ENCODE data around the gene JADE2.

DNA sequence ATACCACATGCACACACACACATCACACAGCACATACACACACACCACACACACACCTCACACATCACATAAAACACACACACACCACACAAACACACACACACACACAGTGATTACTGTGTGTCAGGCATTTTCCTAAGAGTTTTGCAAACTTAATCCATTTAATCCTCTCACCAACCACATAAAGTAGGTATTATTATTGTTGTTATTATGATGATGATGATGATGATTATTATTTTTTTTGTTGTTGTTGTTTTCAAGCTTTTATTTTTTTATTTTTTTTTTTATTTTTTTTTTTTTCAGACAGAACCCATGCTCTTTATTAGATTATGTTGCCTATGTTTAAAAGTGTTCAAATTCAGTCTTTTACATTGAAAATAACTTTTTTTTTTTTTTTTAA is 31.5 kb downstream of the JADE2 start:
- TF ChIP-seq POLR2A (IDR thresholded peaks at IDR 0.05; ENCODE audit: low read depth, low read length) (no peak), POLR2AphosphoS5 (IDR thresholded peaks at IDR 0.05; ENCODE audit: low read depth, low read length) (no peak), TAF1 (IDR thresholded peaks at IDR 0.05; ENCODE audit: borderline replicate concordance, low read depth, low read length) (no peak)

Data from GM12892 (cell line).